Mammary epithelial cell (primary cell): ENCODE results near the gene PRPH.

Experiments
- EZH2 ChIP-seq: IDR thresholded peaks from 2 replicates; pipeline ENCODE4 v1.6.1; 2012; ENCODE audit warnings: low read length, inconsistent platforms, borderline replicate concordance
- TF ChIP-seq, protein P1 (sequence below), 2 donors: IDR thresholded peaks in 1 of 2; conservative IDR thresholded peaks in 1 of 2; 2 replicates each; pipeline ENCODE4 v1.5.1; 2011 to 2012; ENCODE audit warnings: inconsistent platforms in 2 of 2, low read length in 2 of 2, mild to moderate bottlenecking in 2 of 2, control low read depth in 1 of 2, low read depth in 1 of 2; ENCODE audit not compliant: insufficient read depth in 1 of 2; ENCODE audit errors: extremely low read depth in 1 of 2

- TF ChIP-seq, protein P1, sequence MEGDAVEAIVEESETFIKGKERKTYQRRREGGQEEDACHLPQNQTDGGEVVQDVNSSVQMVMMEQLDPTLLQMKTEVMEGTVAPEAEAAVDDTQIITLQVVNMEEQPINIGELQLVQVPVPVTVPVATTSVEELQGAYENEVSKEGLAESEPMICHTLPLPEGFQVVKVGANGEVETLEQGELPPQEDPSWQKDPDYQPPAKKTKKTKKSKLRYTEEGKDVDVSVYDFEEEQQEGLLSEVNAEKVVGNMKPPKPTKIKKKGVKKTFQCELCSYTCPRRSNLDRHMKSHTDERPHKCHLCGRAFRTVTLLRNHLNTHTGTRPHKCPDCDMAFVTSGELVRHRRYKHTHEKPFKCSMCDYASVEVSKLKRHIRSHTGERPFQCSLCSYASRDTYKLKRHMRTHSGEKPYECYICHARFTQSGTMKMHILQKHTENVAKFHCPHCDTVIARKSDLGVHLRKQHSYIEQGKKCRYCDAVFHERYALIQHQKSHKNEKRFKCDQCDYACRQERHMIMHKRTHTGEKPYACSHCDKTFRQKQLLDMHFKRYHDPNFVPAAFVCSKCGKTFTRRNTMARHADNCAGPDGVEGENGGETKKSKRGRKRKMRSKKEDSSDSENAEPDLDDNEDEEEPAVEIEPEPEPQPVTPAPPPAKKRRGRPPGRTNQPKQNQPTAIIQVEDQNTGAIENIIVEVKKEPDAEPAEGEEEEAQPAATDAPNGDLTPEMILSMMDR (conservative IDR thresholded peaks at IDR 0.05 in 1 of 2, IDR thresholded peaks at IDR 0.05 in 1 of 2; ENCODE audit: extremely low read depth in 1 of 2, insufficient read depth in 1 of 2, low read depth in 1 of 2, low read length in 2 of 2): peak in 1 of 2 donors; percentile 26
- TF ChIP-seq EZH2: peak; percentile 0
These were observed 2.1 kb downstream of the PRPH start for GRCh38 chr12:49296836-49297694.
